ENCODE measurements around the gene SPTLC1.

- TF ChIP-seq, protein P1, sequence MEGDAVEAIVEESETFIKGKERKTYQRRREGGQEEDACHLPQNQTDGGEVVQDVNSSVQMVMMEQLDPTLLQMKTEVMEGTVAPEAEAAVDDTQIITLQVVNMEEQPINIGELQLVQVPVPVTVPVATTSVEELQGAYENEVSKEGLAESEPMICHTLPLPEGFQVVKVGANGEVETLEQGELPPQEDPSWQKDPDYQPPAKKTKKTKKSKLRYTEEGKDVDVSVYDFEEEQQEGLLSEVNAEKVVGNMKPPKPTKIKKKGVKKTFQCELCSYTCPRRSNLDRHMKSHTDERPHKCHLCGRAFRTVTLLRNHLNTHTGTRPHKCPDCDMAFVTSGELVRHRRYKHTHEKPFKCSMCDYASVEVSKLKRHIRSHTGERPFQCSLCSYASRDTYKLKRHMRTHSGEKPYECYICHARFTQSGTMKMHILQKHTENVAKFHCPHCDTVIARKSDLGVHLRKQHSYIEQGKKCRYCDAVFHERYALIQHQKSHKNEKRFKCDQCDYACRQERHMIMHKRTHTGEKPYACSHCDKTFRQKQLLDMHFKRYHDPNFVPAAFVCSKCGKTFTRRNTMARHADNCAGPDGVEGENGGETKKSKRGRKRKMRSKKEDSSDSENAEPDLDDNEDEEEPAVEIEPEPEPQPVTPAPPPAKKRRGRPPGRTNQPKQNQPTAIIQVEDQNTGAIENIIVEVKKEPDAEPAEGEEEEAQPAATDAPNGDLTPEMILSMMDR (IDR thresholded peaks at IDR 0.05; ENCODE audit: low read depth, low read length) = no peak
- TF ChIP-seq MYC (IDR thresholded peaks at IDR 0.05; ENCODE audit: low read depth, low read length) = no peak
Measured at GRCh38 chr9:92159058-92159457, 43.8 kb upstream of the SPTLC1 start.

All from NB4 (cell line).